GM18505 (cell line): ENCODE measurements around the gene HCRTR1.

Experiments used
- ATAC-seq: cut with Tn5 transposase; IDR thresholded peaks from one replicate; pipeline ENCODE4 v1.9.1; 2021; ENCODE audit not compliant: unreplicated experiment
- POLR2A ChIP-seq: IDR thresholded peaks from 4 replicates; pipeline ENCODE4 v1.6.1; 2011; ENCODE audit warnings: borderline replicate concordance; ENCODE audit not compliant: insufficient read depth, insufficient read length; ENCODE audit errors: extremely low read depth

Gene HCRTR1

DNA sequence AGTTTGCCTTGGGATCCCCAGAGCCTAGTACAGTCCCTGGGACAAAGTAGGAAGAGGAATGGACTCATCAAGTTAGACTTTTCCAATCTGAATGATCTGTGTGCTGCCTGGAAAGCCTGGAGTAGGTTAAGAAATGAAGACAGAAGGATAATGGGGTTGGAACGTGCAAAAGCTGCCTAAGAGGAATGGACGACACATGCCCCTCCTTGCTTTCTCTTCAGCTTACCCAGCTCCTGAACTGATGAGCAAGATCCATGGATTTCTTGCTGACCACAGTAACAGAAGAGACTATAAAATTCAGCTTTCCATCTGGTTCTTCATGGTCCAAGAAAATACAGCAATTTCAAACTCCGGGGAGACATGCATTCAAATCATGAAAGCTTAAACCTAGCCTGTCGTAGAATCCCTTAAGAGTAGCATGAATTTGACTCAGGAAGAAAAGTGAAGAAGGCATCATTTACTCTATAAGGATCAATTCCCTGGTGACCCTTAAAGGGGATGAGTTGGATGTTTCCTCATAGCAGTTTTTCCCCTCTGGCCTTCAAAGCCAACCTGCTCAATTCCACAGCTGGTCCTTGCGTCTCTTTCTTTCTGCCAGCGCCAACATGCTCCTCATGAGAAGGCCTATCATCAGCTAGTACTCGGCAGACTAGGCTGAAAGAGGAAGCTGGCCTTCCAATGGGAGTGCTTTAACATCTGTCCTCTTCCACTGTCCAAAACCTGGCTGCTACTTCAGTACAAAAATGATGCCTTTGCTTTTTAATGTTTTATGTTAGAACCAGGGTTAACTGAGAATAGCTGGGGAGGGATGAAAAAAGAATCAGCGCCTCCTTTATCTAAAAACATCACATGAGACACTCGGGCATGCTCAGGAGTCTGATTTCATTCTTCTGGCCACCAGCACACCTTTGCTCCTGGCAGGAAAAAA lies 32.9 kb downstream of the HCRTR1 start:
- ATAC-seq = no peak
- TF ChIP-seq POLR2A = no peak

DNA sequence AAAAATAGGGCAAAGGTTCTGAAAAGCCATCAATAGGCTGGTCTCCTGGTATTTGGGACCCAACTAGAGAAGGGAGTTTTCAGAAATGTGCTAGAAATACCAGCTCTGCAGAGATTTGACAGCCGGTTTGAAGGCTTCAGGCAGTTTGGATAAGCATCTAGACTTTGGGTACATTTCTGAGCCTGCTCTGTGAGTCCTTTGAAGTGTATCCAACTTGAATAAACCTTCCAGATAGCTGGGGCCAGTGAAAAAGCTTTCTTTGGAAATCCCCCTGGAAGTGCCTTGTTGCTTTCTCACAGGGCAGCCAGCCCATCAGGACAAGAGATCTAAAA lies 33.6 kb downstream of the HCRTR1 start:
- TF ChIP-seq POLR2A = no peak
- no peak for ATAC-seq

DNA sequence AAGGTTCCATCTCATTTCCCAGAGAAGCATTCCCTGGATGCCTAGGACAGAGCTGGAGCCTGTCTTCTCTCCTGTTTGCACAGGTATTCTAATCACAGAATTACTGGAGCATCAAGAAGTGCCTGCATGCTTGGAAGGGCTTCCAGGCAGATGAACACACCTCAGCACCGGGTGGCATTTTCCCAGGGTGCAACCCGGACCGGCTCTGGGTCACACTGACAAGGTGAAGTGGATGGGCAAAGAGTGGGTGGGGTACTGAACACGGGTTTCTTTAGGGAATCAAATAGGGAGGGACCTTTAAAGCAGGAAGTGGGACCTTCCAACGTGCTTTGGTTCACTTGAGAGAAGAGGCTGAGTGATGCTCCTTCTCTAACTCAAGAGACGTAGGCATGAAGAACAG lies 34.3 kb downstream of the HCRTR1 start:
- no peak for TF ChIP-seq POLR2A
- no peak for ATAC-seq

DNA sequence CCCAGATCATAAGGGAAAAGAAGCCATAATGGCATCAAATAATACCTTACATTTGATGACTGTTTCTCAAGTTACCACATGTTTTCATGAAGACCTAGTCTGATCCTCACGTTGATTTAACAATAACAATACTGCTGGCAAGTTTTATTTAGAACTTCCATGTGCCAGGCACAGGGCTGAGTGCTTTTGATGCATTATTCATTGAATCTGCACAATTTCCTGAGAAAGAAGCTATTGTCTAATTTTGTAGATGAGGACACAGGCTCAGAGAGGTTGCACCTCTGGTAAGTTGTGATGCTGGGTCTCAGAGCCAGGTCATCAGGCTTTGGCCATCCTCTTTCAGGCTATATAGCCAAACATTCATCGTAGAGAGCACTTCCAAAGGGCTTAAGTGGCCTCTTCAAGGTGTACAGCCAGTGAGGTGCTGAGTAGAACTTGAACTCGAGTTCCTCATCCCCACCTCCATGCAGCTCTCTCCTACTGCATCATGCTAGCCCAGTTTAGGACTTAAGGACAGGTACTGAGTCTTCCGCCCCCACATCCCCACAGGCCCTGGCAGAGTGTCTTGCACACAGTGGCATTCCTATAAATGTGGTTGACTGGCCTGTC lies 35.5 kb downstream of the HCRTR1 start:
- ATAC-seq = no peak
- TF ChIP-seq POLR2A = no peak

DNA sequence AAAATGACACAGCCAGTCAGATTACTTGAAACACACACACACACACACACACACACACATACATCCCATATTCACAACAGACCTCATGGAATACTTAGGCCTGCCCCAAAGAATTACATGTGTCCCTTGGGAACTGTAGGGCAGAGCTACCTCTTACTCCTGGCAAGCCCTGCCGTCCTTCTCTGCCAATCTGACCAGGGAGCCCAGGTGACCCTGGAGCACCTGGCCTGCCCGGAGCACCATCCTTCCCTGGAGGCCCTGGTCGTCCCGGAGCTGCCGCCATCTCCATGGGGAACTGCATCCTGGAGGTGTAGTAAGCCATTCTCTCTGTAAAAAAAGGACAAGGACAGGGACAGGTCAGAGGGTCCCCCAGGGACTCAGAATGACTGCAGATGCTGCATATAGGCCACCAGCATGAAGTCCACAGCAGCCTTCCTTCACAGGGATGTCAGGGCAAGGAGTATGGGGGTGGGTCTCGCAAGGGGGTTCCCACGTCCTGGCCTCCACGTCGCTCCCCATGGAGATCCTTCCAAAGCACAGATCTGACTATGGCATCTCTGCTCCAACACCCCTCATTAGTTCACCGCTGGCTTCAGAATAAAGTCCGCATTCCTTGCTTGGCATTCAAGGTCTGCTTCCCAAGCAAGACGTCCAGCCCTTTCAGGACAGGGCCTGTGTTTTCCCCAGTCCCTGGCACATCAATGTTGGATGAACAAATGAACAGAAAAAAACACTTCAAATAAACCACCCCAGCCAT lies 36.4 kb downstream of the HCRTR1 start:
- no peak for ATAC-seq

DNA sequence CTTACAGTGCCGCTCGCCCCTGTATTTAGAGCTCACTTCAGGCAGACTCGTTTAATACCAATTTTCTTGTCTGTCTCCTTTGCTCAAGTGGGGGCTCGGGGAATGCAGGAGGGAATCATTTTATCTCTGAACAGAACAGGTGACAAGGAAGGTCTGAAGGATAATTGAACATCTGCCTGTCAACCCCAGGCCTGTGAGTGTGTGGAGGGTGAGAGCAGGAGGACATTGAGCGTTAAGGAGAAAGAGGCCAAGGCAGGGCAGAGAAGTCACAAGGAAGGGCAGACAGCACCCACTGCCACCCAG lies 36.9 kb downstream of the HCRTR1 start:
- no peak for ATAC-seq
- no peak for TF ChIP-seq POLR2A

More for the DNA sequence above, 36.4 kb downstream of the HCRTR1 start:
- no peak for TF ChIP-seq POLR2A

DNA sequence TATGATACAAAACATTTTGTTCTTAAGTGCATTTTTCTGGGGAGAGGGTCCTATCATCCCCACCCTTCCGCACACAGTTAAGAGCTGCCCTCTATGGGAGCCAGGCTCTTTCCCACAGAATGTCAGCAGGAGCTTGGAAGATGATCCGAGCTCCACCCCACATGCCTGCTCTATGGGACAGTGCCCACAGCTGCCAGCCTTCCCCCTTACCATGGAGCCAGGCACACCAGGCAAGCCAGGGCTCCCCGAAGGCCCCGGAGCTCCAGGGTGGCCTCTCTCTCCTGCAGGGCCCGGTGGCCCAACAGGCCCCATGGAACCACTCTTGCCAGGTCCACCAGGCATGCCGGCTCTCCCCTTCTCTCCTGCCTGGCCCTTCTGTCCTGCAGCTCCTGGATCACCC lies 37.6 kb downstream of the HCRTR1 start:
- no peak for ATAC-seq
- TF ChIP-seq POLR2A = no peak

DNA sequence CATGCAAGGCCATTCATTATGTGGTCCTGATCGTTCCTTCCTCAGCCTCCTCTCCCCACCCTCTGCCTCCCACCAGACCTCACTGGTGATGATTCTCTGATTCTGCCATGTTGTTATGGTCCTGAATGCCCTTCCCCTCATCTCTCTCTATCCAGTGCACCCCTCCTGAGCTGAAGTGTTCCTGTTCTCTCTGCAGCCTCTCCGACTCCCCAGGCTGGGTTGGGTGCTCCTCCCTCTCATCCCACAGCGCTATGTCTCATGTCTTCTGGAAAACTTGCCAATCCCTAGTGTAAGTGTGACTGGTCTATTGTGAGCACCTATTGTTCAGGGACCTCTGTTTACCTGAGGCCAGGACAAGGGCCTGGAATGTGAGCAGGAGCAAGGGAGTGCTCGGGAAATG lies 38.3 kb downstream of the HCRTR1 start:
- ATAC-seq = no peak
- no peak for TF ChIP-seq POLR2A

DNA sequence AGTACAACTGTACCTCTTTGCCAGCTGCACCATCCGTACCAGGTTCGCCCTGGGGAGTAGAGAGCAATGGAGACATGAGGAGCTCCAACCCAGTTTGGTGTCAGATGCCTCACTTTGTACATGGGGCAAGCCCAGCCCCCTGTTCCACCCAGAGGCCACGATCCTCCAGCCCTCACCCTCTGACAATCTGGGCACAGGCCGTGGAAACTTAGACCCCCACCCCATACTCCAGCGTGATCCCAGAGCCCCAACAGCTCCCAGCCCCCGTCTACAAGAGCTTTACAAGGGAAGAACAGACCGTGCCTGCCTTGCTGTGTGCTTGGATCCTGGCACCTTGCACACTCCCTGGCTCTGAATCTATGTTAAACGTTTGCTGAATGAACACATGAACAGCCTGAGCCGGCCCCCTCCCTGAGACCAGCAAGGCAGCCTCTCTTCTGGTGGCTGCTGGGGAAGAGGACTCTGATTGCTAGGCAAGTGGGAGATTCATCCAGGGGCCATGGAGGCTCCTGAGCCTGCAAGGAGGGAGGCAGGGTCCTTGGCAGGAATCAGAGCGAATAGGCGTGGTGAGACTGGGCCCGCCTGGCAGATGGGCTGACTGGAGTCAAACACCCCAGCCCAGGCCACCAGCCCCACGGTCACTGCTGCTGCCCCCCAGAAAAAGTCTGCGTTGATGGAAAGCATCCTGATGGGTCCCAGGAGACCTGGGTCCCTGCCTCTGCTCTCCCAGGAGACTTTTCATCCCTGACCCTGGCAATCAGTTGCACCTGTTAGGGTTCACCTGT lies 39.7 kb downstream of the HCRTR1 start:
- no peak for TF ChIP-seq POLR2A
- ATAC-seq = no peak

DNA sequence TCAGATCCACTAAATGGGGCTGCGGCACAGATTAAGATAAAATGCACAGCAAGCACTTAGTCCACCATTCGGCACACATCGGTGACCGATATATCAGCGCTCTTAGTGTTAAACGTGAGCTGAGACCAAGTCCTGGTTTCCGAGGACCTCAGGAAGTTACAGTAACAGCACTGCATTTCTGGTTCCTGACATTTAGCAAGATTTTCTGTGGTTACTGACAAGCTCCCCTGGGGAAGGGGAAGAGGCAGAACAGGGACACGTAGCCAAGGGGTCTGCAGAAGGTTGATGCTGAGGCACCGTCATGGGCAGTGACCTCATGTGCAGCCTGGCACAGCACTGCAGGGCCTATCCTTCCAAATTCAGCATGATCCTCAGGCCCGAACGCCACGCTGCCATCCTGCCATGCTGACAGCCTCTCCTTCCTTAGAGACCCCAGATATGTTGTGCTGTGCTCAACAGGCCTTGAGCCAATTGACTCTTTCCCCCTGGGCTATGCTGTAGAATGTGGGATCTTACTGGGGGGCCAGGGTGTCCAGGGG lies 40.6 kb downstream of the HCRTR1 start:
- no peak for TF ChIP-seq POLR2A

DNA sequence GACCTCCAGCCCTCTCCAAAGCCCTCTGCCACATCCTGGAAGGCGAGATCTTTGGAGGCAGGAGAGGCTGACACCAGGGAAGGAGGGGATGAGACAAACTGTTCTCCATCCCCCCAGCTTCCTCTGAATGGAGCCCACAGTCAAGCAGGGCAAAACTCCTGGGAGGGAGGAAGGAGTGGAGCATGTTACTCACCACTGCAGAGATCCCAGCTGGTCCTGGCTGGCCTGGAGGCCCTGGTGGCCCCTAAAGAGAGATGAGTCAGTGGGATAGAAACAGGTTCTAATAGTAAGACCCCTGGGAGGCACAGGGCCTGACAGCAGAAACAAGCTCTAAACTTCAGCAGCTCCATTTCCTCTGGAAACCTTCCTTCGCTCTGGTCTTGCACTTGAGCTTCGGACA lies 41.2 kb downstream of the HCRTR1 start:
- TF ChIP-seq POLR2A = no peak
- ATAC-seq = no peak

More for the DNA sequence above, 40.6 kb downstream of the HCRTR1 start:
- ATAC-seq = no peak

DNA sequence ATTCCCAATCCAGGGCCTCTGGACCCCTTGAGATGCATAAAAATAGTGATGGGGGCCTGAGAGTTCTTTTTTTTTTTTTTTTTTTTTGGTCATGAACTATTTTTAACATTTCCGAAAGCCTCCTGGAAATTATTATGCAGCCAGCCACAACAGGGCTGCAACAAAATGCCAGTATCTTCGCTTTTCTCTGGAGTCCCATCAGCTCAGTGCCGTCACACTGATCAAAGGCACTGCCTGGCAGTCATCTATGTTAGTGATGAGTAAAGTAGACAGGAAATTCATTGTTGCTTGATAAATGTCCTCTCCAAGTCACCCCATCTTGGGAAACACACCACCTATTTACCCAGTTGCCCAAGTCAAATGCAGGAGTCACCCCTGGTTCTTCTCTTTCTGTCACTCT lies 42.4 kb downstream of the HCRTR1 start:
- ATAC-seq = no peak
- TF ChIP-seq POLR2A = no peak

DNA sequence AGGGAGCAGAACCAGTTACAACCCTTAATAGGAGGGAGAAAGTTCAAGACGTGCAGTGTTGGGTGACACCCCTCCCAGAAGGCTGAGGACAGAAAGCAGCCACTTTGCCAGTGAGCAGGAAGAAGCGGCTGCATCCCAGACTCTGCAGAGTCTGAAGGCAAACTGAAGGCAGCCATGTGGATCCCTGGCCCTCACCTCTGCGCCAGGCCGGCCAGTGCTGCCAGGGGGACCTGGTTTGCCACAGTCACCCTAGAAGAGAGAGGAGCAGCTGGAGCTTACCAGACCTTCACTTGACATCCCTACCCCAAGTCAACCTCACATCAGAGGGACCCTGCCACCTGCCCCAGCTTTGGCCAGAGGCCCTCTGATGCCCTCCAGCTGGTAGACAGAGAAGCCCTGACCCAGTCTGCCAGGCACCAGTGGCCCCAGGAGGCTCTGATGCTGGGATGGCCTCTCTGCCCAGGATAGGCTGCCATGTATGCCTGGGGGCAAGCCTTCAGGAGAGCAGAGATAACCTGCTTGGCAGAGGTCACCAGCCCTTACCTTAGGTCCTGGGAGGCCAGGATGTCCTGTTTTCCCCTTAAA lies 43.5 kb downstream of the HCRTR1 start:
- ATAC-seq = no peak
- TF ChIP-seq POLR2A = no peak

DNA sequence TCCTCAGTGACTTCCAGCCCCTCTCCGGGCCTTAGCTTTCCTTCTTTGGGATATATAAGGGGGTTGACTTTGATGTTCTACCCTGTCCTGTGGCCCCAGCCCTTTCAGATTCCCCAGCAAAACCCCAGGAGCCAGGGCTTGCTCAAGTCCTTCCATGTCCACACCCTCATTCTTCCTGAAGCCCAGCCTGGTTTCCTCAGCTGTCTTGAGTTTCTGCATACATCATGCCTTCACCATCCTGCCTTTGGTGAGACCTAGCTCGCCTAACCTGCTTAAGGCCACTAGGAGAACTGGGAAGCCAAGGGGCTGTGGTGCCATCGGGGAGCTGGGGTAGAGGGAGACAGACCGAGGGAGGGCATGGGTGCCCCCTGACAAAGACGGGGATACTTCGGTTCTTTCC lies 44.4 kb downstream of the HCRTR1 start:
- no peak for TF ChIP-seq POLR2A
- no peak for ATAC-seq
